Gastrocnemius medialis (tissue), 4 donors: ENCODE data around the gene TOPAZ1.

Source experiments
- POLR2A ChIP-seq, 2 donors: fragments of 450-650 bp; IDR thresholded peaks; one replicate each; pipeline ENCODE4 v1.6.1; 2017; ENCODE audit warnings: antibody characterized with exemption in 2 of 2, mild to moderate bottlenecking in 2 of 2, moderate library complexity in 2 of 2
- TF ChIP-seq, protein P1 (sequence below), 5 experiments: fragments of 450-650 bp in 3 of 5; fragments of 200-600 bp in 2 of 5; sonication (generic) in 2 of 5; IDR thresholded peaks in 4 of 5; conservative IDR thresholded peaks in 1 of 5; 1 replicate in 4 of 5; 2 replicates in 1 of 5; pipeline ENCODE4 v1.5.1; 2016 to 2019; ENCODE audit warnings: antibody characterized with exemption in 5 of 5, mild to moderate bottlenecking in 3 of 5, moderate library complexity in 3 of 5

DNA sequence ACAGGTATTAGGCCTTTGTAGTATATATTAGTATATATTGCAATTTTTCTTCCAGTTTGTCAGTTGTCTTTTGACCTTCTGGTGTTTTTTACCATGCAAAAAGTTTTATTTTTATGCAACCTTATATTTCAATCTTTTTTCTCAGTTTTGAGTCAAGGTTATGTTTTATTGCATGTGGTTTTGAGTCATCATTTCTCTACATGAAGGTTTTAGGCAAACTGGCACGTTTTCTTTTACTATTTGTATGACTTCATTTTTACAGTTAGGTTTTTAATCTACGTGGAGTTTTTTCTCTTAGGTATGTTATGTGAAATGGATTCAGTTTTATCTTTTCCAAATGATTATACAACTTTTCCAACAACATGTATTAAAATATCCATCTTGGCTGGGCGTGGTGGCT, 60.1 kb downstream of the TOPAZ1 start:
- TF ChIP-seq POLR2A (IDR thresholded peaks at IDR 0.05), result no peak
- TF ChIP-seq, protein P1, sequence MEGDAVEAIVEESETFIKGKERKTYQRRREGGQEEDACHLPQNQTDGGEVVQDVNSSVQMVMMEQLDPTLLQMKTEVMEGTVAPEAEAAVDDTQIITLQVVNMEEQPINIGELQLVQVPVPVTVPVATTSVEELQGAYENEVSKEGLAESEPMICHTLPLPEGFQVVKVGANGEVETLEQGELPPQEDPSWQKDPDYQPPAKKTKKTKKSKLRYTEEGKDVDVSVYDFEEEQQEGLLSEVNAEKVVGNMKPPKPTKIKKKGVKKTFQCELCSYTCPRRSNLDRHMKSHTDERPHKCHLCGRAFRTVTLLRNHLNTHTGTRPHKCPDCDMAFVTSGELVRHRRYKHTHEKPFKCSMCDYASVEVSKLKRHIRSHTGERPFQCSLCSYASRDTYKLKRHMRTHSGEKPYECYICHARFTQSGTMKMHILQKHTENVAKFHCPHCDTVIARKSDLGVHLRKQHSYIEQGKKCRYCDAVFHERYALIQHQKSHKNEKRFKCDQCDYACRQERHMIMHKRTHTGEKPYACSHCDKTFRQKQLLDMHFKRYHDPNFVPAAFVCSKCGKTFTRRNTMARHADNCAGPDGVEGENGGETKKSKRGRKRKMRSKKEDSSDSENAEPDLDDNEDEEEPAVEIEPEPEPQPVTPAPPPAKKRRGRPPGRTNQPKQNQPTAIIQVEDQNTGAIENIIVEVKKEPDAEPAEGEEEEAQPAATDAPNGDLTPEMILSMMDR (IDR thresholded peaks at IDR 0.05 in 4 of 5, conservative IDR thresholded peaks at IDR 0.05 in 1 of 5), result no peak
